ENCODE data around the gene OCIAD1.
"Not testable (repeated sequence)": the region's sequence is repeated elsewhere in the genome, so short reads cannot be mapped to it uniquely, and the experiment has no call there.

OCIAD1 gene

DNA sequence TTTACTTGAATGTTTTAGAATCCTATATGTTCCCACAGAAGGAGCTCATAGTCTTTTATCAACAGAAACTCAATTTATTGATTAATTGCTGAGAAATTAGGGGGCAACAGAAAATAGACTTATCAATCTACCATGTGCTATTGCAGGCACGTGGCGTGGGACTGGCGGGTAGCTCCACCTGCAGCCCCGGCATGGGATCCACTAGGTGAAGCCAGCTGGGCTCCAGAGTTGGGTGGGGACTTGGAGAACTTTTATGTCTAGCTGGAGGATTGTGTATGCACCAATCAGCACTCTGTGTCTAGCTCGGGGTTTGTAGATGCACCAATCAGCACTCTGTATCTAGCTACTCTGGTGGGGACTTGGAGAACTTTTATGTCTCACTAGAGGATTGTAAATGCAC, 3.3 kb upstream of the OCIAD1 start:
- no peak for DNase-seq

DNA sequence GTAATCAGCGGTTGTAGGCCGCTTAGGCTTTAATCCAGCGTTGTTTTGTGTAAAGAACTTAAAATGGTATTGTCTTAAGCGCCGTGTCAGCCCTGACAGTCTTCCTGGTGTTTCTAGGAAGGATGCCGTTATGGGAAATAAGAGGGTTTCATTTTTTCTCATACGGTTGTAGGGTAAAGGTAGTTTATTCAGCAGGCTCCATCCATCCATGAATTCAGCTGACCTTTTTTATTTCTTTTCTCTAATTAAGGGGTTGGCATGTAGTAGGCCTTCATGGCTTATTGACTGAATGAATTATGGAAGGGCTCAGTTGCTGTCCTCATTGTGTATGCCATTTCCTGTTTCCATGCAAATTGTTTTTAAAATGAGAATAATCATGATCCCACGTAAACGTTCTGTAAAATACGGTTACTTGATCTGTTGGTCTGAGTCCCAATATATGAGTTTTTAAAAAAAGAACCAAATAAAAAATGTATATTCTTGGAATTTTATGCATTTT, 693 bp downstream of the OCIAD1 start:
- DNase-seq = no peak

DNA sequence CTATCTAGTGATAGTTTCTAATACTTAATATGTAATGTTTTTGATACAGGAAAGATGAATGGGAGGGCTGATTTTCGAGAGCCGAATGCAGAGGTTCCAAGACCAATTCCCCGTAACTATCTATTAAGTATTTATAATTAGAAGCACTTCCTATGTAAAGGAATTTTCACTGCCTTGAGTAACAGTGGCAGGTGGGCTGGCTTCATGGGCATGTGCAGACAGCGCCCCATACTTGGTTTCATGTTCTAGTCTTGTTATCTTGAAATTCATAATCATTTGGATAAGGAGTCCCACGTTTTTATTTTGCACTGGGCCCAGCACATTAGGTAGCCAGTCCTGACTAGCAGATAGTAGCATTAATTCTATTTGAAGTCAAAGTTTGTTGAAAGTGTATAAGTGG, 1.7 kb downstream of the OCIAD1 start:
- no peak for DNase-seq

DNA sequence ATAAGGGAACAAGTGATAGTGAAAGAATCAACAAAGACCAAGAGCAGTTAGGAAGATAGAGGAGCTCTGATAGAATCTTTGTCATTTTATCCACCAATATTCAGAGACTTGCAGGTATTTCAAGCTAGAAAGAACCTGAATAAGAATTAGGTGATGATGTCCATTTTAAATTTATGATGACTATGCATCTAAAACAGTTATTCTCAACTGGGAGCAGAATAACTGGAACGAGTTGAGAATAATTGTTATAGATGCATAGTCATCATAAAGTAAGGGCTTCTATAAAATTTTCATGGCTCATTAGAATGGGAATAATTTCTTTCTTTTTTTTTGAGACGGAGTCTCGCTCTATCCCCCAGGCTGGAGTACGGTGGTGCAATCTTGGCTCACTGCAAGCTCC, 5.8 kb downstream of the OCIAD1 start:
- DNase-seq = no peak

DNA sequence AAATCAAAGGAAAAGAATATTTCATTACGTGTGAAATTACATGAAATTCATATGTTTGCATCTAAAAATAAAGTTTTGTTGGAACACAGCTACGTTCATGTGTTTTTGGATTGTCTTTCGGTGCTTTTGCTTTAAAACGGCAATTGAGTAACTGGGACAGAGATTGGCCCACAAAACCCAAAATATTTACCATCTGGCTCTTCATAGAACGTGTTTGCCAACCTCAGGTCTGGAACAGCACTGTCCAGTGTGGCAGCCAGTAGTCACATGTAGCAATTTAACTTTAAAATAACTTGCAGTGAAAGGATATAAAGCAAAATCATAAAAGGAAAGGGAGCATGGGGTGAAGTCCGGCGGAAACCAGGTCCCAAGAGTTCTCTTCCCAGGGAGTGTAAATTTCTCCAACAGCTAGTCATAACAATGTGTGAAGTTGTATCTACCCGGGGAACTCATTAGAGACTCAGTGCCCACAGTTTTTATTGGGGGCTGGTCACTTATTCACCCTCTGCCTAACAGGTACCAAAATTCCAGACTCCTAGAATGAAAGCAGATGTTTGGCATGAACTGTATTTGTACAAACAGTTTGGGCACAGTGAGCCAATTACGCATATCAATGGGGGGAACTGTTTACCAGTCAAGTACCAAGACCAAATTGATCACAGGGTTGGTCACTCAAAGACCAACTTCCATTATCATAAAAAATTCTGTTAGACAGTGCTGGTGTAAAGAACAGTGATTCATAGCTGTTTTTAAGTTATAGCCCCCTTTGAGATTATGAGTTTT, 10.3 kb downstream of the OCIAD1 start:
- no peak for DNase-seq

DNA sequence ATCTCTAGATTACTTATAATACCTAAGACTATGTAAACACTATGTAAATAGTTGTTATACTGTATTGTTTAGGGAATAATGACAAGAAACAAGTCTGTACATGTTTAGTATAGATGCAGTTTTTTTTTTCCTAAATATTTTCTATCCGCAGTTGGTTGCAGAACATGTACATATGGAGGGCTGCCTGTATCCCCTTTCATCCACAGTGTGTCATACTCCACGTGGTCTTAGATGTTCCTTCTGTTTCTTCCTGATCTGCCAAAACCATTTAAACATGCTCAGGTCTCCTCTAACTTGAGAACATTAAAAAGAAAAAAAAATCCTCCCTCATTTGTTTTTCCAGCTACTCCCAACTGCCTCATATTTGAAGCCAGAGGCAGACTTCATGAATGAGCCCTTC, 14.0 kb downstream of the OCIAD1 start:
- no peak for DNase-seq

DNA sequence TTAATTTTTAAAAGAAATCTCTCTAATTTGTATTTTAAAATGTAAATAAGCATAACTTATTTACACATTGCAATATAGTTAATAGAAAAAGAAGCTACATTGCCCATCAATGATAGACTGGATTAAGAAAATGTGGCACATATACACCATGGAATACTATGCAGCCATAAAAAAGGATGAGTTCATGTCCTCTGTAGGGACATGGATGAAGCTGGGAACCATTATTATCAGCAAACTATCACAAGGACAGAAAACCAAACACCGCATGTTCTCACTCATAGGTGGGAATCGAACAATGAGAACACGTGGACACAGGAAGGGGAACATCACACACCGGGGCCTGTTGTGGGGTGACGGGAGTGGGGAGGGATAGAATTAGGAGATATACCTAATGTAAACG, 17.9 kb downstream of the OCIAD1 start:
- DNase-seq = not testable (repeated sequence)

DNA sequence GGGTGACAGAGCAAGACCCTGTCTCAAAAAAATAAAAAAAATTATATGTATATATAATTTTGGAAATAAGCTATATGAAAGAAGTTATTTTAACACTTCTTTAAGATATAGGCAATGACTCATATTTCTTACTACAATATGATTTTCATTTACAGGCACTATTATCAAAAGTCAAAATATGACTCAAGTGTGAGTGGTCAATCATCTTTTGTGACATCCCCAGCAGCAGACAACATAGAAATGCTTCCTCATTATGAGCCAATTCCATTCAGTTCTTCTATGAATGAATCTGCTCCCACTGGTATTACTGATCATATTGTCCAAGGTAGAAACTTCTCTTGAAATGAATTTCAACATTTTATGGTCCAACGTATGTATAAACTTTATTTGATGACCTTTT, 20.8 kb downstream of the OCIAD1 start:
- no peak for DNase-seq

DNA sequence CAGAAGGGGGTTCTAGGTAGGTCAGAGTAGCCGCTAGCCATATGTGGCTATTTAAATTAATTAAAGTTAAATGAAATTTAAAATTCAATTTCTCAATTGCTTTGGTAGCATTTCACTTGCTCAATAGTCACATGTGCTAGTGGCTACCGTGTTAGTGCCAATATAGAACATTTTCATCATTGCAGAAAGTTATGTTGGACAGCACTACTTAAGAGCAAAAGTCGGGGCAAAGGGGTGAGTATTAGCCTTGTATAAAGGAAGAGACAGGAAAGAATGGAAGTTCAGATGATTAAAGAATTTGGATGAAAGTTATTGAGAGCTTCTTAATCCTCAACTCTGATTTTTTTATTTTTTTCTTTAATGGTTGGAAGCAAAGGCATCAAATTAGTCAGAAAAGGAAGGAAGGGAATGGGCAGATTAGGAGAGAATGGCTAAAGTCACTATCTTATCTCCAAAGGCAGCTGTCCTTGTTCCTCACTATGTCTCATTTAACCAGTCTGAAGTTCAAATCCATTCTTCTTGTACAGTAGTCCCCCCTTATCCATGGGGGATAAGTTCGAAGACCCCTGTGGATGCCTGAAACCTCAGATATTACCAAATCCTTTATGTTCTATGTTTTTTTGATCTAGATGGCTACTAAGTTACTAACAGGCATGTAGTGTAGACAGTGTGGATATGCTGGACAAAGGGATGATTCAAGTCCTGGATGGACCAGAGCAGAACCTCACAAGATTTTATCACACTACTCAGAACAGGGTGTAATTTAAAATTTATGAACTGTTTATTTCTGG, 22.9 kb downstream of the OCIAD1 start:
- no peak for DNase-seq

DNA sequence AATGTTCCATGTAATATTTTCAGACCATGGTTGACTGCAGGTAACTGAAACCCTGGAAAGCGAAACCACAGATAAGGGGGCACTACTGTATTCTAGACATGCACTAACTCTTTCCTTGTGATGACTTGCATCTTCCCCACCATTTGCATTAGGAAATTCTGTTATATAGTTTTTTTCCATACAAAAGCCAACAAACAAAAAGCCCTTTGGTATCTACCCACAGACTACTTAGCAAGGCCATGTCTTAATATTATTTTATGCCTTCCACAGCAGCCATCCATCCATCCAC, 23.5 kb downstream of the OCIAD1 start:
- DNase-seq = no peak

DNA sequence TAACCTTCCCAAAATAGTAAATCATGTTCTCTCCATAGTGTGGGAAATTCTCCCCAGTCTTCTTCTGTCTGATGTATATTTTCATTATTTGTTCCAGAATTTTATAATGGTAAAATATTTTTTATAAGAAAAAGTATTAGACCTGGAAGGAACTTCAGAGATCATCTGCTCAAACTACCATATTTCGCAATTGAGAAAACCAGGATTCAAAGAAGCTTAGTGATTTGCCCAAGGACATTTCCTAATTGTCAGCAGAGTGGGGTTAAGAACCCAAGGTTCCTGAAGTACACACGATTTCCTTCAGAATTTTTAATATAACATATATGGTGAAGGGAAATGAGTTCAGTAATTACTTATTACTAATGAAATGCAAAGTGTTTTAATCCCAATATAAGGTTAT, 24.1 kb downstream of the OCIAD1 start:
- DNase-seq = no peak

DNA sequence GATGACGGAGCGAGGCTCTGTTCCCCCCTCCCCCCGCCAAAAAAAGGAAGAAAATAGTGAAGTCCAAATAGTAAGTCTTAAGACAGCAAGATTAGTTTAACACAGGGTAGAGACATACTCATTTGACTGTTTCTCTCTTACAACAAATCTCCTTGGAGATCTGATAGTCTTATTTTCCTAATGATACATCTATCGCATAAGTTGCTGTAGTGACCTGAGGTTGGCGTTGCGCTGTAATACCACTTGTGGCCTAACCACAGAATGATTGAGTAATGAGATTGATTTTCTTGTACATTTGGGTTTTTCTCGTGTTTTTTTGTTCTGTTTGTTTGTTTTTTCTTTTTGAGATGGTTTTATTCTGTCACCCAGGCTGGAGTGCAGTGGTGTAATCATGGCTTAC, 27.2 kb downstream of the OCIAD1 start:
- no peak for DNase-seq

DNA sequence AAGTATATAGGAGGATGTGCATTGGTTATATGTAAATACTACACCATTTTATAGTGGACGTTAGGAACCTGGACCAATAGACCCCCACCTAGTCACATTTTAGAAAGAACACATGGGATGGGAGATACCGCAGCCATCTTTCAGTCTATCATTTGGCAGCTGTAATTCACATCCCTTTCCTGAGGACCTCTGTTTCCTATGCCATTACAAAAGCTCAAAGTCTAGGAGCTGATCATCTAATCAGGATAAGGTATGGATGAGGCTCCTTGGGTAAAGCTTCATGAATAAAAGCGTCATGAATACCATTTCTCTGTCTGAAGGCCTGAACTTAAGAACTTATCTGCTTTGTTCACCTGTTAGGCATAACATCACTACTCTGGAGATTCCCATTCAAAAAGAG, 31.1 kb downstream of the OCIAD1 start:
- DNase-seq = no peak

DNA sequence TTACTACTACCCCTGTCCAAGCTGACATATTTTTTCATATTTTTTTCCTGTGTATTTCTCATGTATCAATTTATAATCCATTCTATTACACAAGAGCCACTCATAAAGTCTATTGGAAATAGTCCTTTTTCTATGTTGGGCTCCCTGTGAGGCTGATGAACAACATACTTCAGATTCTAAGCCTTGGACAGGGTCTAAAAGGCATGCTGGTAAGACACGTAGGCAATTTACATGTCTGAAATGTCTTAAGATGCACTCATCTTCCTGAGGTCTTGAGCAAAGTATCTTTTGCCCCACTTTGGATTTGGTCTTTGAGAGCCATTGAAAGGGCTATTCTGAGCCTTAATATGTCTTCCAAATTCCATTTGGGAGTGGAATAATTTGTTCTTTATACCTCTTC, 31.8 kb downstream of the OCIAD1 start:
- DNase-seq = no peak

DNA sequence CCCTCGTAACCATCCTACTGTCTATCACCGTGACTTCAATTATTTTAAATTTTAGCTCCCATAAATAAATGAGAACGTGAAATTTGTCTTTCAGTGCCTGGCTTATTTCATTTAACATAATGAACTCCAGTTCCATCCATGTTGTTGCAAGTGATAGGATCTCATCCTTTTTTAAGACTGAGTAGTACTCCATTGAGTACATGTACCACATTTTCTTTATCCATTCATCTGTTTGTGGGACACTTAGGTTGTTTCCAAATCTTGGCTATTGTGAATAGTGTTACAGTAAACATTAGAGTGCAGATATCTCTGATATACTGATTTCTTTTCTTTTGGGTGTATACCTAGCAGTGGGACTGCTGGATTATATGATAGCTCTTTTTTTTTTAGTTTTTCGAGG, 32.8 kb downstream of the OCIAD1 start:
- DNase-seq = no peak

DNA sequence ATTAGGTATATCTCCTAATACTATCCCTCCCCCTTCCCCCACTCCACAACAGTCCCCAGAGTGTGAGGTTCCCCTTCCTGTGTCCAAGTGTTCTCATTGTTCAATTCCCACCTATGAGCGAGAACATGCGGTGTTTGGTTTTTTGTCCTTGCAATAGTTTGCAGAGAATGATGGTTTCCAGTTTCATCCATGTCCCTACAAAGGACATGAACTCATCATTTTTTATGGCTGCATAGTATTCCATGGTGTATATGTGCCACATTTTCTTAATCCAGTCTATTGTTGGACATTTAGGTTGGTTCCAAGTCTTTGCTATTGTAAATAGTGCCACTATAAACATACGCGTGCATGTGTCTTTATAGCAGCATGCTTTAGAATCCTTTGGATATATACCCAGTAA, 33.8 kb downstream of the OCIAD1 start:
- not testable (repeated sequence) for DNase-seq

DNA sequence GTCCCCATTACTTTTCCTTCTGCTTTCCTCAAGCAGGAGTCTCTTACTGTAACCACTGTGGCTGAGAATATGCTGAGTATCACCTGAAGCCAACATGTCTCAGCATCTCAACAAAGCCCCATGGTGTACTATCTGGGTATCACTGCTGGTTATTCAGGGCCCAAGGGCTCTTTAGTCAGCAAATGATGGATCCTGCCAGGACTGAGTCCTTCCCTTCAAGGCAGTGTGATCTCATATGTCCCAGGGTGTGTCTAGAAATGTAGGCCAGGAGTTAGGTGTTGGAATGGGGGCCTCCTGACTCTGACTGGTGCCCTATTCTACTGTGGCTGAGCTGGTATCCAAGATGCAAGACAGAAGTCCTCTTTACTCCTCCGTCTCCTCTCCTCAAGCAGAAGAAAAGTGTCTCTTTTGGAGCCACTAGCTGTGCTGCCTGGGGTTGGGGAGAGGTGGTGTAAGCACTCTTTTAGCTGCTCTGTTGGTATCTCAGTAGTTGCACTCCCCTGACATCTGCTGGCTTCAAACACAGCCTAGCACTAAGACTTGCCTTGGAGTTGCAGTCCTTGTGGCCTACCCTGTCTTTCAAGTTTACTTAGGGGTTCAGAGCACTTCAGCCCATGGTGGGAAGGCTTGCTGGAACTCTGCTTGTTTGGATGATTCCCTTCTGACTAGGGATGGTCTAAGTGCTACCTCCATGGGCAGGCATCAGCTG, 47.1 kb downstream of the OCIAD1 start:
- DNase-seq = no peak

DNA sequence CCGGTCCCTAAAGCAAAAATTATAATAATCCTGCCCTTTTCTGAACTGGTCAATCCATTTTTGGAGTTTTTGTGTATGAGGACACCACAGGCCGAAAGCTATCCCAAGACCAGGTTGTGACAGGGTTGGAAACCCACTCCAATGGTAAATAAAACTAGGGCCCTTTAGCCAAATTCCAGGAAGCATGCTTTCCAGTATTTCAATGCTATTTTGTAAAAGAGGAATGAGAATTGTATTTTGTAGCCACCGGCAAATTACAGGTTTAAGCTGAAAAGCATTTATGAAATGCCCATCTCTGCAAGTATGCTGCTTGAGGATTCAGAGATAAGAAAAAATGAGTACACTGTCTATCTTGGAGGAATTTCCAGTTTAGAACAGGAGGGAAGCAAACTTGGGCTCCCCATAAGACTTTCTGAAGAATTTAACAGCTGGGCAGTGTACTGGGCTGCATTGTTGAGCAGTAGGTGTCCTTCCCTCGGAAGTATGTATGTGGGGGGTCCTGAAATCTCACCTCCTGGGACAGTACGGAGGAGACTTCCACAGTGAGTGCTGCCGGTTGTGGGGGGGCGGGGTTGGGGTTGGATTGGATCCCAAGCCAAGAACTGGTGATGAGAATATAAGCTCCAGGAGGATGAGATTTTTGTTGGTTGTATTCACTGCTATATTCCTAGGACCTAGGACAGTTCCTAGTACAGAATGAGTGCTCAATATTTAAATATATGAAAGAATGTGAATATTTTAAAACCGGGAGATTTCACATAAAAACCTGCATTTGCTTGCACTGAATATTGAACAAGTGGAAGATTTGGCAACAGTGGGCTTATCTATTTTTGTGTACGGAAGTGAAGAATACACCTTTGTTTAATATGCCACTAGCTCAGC, 48.9 kb downstream of the OCIAD1 start:
- no peak for DNase-seq

DNA sequence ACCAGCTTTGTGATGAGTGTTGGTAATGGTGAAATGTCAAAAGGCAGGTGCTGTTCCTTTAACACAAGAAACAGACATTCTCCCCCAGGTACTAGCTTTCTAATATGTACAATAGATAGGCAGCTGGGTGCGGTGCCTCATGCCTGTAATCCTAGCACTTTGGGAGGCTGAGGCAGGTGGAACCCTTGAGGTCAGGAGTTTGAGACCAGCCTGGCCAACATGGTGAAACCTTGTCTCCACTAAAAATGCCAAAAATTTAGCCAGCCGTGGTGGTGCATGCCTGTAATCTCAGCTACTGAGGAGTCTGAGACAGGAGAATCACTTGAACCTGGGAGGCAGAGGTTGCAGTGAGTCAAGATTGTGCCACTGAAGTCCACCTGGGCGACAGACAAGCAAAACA, 50.8 kb downstream of the OCIAD1 start:
- DNase-seq = not testable (repeated sequence)

DNA sequence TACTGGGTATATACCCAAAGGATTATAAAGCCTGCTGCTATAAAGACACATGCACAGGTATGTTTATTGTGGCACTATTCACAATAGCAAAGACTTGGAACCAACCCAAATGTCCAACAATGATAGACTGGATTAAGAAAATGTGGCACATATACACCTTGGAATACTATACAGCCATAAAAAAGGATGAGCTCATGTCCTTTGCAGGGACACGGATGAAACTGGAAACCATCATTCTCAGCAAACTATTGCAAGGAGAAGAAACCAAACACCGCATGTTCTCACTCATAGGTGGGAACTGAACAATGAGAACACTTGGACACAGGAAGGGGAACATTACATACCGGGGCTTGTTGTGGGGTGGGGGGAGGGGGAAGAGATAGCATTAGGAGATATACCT, 58.9 kb downstream of the OCIAD1 start:
- not testable (repeated sequence) for DNase-seq

DNA sequence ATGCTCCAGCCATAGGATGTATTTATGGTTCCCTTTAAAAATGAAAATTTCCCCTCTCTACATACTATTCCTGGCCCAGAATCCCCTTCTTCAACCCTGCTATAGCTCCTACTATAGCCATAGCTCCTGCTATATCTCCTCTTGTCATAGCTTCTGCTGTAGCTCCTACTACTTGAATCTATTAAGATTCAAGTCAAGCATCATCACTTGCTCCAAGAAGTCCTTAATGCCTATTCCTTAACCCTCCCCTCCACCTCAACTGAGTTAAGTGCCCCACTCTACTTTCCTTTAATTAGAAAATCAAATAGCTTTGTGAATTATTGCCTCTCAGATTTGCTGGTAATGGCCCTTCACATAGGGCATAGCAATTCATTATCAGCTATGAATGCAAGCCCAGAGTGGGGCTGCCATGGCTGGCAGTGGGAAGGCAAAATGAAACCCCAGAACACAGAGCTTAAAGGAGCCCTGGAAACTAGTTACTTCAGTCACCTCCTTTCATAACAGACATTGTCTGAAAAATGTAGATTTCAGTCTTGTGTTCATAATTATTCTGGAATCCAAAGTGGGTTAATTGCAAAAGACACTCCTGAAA, 60.2 kb downstream of the OCIAD1 start:
- no peak for DNase-seq

DNA sequence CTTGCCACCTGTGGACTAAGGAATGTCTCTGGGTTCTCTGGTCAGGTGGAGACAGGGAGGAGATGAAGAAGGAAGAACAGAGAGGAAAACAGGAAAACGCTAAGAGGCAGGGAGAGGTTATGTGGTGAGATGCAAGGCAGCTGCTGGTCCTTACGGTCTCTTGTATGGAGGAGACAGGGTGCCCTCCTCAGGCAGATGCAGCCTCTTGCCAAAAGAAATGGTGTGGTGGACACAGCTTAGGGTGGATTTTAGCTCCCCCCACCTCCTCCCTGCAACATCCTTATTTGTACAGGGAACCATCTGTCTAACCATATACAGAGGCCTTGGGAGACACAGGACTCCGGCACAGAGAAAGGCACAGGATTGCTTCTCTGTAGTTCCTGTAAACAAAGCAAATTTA, 66.0 kb downstream of the OCIAD1 start:
- no peak for DNase-seq
